GM12878 (cell line): ENCODE data around the gene ALDH1A2. TPM values are rescaled to one million over a fixed set of nuclear protein-coding genes. Genes with fewer than 3 reads are reported as not detected.

Experiments used
- ATAC-seq: fragments of 200-7000 bp; cut with Tn5 transposase; 3 replicates; pipeline ENCODE4 v1.9.1; 2020; ENCODE audit warnings: mild to moderate bottlenecking, moderate library complexity
- BruUV-seq: library from RNA; stranded (reverse); fragments of 400-500 nt; replicated peaks from 2 replicates; lab custom pipeline; 2021; lab: Mats Ljungman, UMichigan
- CTCF ChIA-PET: fragments of 300-600 bp; sonication (Branson Sonifier 250); formaldehyde crosslinking; extraction: SDS; loops from one replicate; lab custom pipeline; 2021; ENCODE audit warnings: inconsistent platforms; lab: Yijun Ruan, JAX
- POLR2A ChIA-PET: fragments of 350-600 bp; formaldehyde crosslinking; extraction: SDS; loops from one replicate; lab custom pipeline; 2021; ENCODE audit warnings: inconsistent platforms; lab: Charles Lee
- RAD21 ChIA-PET: fragments of 300-600 bp; sonication (Branson Sonifier 250); formaldehyde crosslinking; loops from one replicate; lab custom pipeline; 2023; ENCODE audit warnings: antibody characterized with exemption; ENCODE audit not compliant: unreplicated experiment; lab: Charles Lee
- SMC1A ChIA-PET: fragments of 300-600 bp; sonication (Branson Sonifier 250); formaldehyde crosslinking; loops from one replicate; lab custom pipeline; 2023; ENCODE audit not compliant: unreplicated experiment, uncharacterized antibody; lab: Charles Lee
- DNase-seq: peaks from one replicate; pipeline ENCODE4 v3.0.0-alpha.2; 2011; ENCODE audit warnings: low read depth, low spot score
- FAIRE-seq: peaks from 3 replicates; lab custom pipeline; 2011; peaks lifted over from hg19 to GRCh38; lab: Jason Lieb, UNC
- H2AFZ ChIP-seq: 2 replicates; pipeline ENCODE4 v1.6.0; 2011; ENCODE audit warnings: low read depth, low read length, control low read depth; ENCODE audit not compliant: control insufficient read depth
- H3K27ac ChIP-seq: 2 replicates; pipeline ENCODE4 v1.5.1; 2011; ENCODE audit warnings: control low read depth; ENCODE audit not compliant: control insufficient read depth, insufficient read depth
- H3K27me3 ChIP-seq, 2 experiments: replicated peaks in 1 of 2; 2 replicates each; pipeline versions ENCODE4 v1.6.0 to v1.6.1; 2011; ENCODE audit warnings: low read length in 1 of 2; ENCODE audit not compliant: control insufficient read depth in 2 of 2, insufficient read depth in 2 of 2
- H3K36me3 ChIP-seq, 2 experiments: 2 replicates each; pipeline ENCODE4 v1.5.1; 2011; ENCODE audit warnings: low read length in 1 of 2; ENCODE audit not compliant: control insufficient read depth in 2 of 2, insufficient read depth in 2 of 2
- H3K4me1 ChIP-seq: 2 replicates; pipeline ENCODE4 v1.6.1; 2011; ENCODE audit warnings: mild to moderate bottlenecking, low read length, moderate library complexity, mixed read lengths; ENCODE audit not compliant: control insufficient read depth, insufficient read depth
- H3K4me2 ChIP-seq: 2 replicates; pipeline ENCODE4 v1.6.0; 2011; ENCODE audit warnings: control low read depth; ENCODE audit not compliant: control insufficient read depth, insufficient read depth
- H3K4me3 ChIP-seq: fragments of 200-600 bp; sonication (generic); 2 replicates; pipeline ENCODE4 v1.5.1; 2016
- H3K79me2 ChIP-seq: 2 replicates; pipeline ENCODE4 v1.6.0; 2011; ENCODE audit warnings: low read length; ENCODE audit not compliant: control insufficient read depth, insufficient read depth
- H3K9ac ChIP-seq: 2 replicates; pipeline ENCODE4 v1.8.0; 2011; ENCODE audit warnings: low read length, control low read depth, mixed read lengths; ENCODE audit not compliant: control insufficient read depth, insufficient read depth
- H3K9me3 ChIP-seq: replicated peaks from 3 replicates; pipeline ENCODE4 v1.5.1; 2011; ENCODE audit warnings: mild to moderate bottlenecking, low read length; ENCODE audit not compliant: control insufficient read depth, insufficient read depth
- H4K20me1 ChIP-seq: 2 replicates; pipeline ENCODE4 v1.6.0; 2011; ENCODE audit not compliant: control insufficient read depth, insufficient read depth
- CBX5 ChIP-seq: sonication (generic); IDR thresholded peaks from 2 replicates; pipeline ENCODE4 v1.6.1; 2016; ENCODE audit warnings: low read depth, moderate library complexity, mild to moderate bottlenecking, inconsistent platforms
- CHD4 ChIP-seq: fragments of 200-600 bp; sonication (generic); IDR thresholded peaks from 2 replicates; pipeline ENCODE4 v1.6.1; 2016; ENCODE audit warnings: mild to moderate bottlenecking
- FOS ChIP-seq: IDR thresholded peaks from 3 replicates; pipeline ENCODE4 v1.6.1; 2011; ENCODE audit warnings: borderline replicate concordance; ENCODE audit not compliant: insufficient read length; ENCODE audit errors: extremely low read depth
- HDGF ChIP-seq: fragments of 450-650 bp; IDR thresholded peaks from 2 replicates; pipeline ENCODE4 v1.6.1; 2016; ENCODE audit warnings: antibody characterized with exemption
- NBN ChIP-seq: fragments of 450-650 bp; IDR thresholded peaks from 2 replicates; pipeline ENCODE4 v1.6.1; 2016
- NFIC ChIP-seq: IDR thresholded peaks from 2 replicates; pipeline ENCODE4 v1.6.1; 2012; ENCODE audit warnings: low read depth, mild to moderate bottlenecking, inconsistent platforms, low read length, moderate library complexity
- SIX5 ChIP-seq: IDR thresholded peaks from 2 replicates; pipeline ENCODE4 v1.6.1; 2011; ENCODE audit warnings: mild to moderate bottlenecking, low read depth, low read length, moderate library complexity; ENCODE audit not compliant: severe bottlenecking
- SP1 ChIP-seq: IDR thresholded peaks from one replicate; pipeline ENCODE4 v1.6.1; 2011; ENCODE audit warnings: low read depth, low read length
- STAT3 ChIP-seq: IDR thresholded peaks from 2 replicates; pipeline ENCODE4 v1.6.1; 2011; ENCODE audit warnings: low read depth, low read length, improper control_type of control experiment
- in situ Hi-C: fragments of 300-500 bp; cut with MboI; formaldehyde crosslinking; loops from 9 replicates; pipeline ENCODE4 v1.14.3; 2018; ENCODE audit warnings: mixed read lengths
- intact Hi-C: fragments of 100-400 bp; cut with micrococcal nuclease; formaldehyde crosslinking; loops from one replicate; pipeline ENCODE4 v1.14.2; 2022; ENCODE audit not compliant: unreplicated experiment
- polyA plus RNA-seq, 11 experiments: library from polyadenylated mRNA; depleted of rRNA in 4 of 11; unstranded in 6 of 11; stranded (reverse) in 5 of 11; fragments of >200 nt; fragmentation: Nextera tagmentation in 4 of 11; fragmentation: Illumina TruSeq in 1 of 11; extraction: Ambion mirVana in 4 of 11; extraction: Trizol in 1 of 11; gene quantifications; 1 replicate in 1 of 11; 2 replicates in 10 of 11; pipeline versions ENCODE4 v1.2.1 to v1.2.3, GENCODE V29; 2011 to 2016; ENCODE audit warnings: inconsistent platforms in 2 of 11, missing spikeins in 2 of 11, low read depth in 1 of 11
- total RNA-seq, 4 experiments: library from RNA; depleted of rRNA in 3 of 4; stranded (reverse); fragments of >200 nt in 3 of 4; fragmentation: Illumina TruSeq in 1 of 4; extraction: Trizol in 1 of 4; gene quantifications; 2 replicates each; pipeline versions ENCODE4 v1.2.1 to v1.2.3, GENCODE V29; 2013 to 2021
- TF ChIP-seq, protein P1 (sequence below): IDR thresholded peaks from 2 replicates; pipeline ENCODE4 v1.6.1; 2011; ENCODE audit warnings: borderline replicate concordance, low read depth, mild to moderate bottlenecking, moderate library complexity, mixed read lengths, low read length; ENCODE audit not compliant: insufficient read depth; ENCODE audit errors: extremely low read length
- TF ChIP-seq, protein P2 (sequence below): fragments of 450-650 bp; IDR thresholded peaks from 2 replicates; pipeline ENCODE4 v1.6.1; 2017; ENCODE audit warnings: mild to moderate bottlenecking

The ALDH1A2 gene
- total and polyA plus RNA-seq, 10 of the 15 experiments (the other 5 are each of a cell fraction or from before 2014, with no cell fraction given): 0.06 to 0.92 (median 0.18) TPM; not detected in 5

DNA sequence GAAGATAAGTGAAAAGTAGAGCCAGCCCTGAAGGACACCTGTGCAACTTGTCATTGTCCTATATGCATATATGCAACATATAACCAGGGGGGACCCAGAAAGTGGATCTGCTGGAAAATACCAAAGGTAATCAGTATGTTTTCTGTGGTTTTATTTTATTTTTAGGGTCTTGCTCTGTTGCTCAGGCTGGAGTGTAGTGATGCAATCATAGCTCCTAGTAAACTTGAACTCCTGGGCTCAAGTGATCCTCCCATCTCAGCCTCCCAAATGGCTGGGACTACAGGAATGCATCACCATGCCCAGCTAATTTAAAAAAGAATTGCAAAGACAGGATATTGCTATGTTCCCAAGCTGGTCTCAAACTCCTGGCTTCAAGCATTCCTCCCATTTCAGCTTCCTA, 18.0 kb upstream of the ALDH1A2 start:
- H2AFZ ChIP-seq: no peak overlapping the region
- no peak for ATAC-seq
- intact Hi-C loops: no loop called here
- no peak for FAIRE-seq
- no peak for TF ChIP-seq FOS
- no peak for TF ChIP-seq CBX5
- TF ChIP-seq, protein P1, sequence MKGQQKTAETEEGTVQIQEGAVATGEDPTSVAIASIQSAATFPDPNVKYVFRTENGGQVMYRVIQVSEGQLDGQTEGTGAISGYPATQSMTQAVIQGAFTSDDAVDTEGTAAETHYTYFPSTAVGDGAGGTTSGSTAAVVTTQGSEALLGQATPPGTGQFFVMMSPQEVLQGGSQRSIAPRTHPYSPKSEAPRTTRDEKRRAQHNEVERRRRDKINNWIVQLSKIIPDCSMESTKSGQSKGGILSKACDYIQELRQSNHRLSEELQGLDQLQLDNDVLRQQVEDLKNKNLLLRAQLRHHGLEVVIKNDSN: no peak
- TF ChIP-seq, protein P2, sequence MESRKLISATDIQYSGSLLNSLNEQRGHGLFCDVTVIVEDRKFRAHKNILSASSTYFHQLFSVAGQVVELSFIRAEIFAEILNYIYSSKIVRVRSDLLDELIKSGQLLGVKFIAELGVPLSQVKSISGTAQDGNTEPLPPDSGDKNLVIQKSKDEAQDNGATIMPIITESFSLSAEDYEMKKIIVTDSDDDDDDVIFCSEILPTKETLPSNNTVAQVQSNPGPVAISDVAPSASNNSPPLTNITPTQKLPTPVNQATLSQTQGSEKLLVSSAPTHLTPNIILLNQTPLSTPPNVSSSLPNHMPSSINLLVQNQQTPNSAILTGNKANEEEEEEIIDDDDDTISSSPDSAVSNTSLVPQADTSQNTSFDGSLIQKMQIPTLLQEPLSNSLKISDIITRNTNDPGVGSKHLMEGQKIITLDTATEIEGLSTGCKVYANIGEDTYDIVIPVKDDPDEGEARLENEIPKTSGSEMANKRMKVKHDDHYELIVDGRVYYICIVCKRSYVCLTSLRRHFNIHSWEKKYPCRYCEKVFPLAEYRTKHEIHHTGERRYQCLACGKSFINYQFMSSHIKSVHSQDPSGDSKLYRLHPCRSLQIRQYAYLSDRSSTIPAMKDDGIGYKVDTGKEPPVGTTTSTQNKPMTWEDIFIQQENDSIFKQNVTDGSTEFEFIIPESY: no peak
- no peak for TF ChIP-seq STAT3
- no peak for TF ChIP-seq HDGF
- no peak for TF ChIP-seq NBN
- no peak for TF ChIP-seq CHD4
- no peak for TF ChIP-seq SP1
- TF ChIP-seq NFIC: no peak
- no peak for TF ChIP-seq SIX5
- TF ChIP-seq, all 136 proteins: peak for 0
- Histone ChIP-seq H3K36me3 (no peaks in the 10 kb centered on the region), H3K4me1 (no peaks in the 10 kb centered on the region), H3K79me2 (no peaks in the 10 kb centered on the region), H3K27me3 (peaks cover 0 to 1% of the 10 kb centered on the region in 2 experiments; a peak in 1 of 4 replicates), H3K27ac (no peak overlapping the region), H3K9ac (no peak overlapping the region), H3K4me2 (no peak overlapping the region), H3K4me3 (no peak overlapping the region), H4K20me1 (no peaks in the 10 kb centered on the region), H3K9me3 (no peaks in the 10 kb centered on the region)
- SMC1A ChIA-PET: no interaction called here
- in situ Hi-C loops: no loop called here
- POLR2A ChIA-PET: no interaction called here
- RAD21 ChIA-PET: no interaction called here
- no peak for DNase-seq
- CTCF ChIA-PET: interaction anchor here (1.1 to 2.1 kb wide), 3 partner anchors 13 to 223 kb away, joined by 3 to 11 read pairs (median 8); no protein-coding TSS in a partner anchor
- BruUV-seq: no TSS peak
